Measurements from ENCODE around the gene ARPC1A.

Gene ARPC1A

DNA sequence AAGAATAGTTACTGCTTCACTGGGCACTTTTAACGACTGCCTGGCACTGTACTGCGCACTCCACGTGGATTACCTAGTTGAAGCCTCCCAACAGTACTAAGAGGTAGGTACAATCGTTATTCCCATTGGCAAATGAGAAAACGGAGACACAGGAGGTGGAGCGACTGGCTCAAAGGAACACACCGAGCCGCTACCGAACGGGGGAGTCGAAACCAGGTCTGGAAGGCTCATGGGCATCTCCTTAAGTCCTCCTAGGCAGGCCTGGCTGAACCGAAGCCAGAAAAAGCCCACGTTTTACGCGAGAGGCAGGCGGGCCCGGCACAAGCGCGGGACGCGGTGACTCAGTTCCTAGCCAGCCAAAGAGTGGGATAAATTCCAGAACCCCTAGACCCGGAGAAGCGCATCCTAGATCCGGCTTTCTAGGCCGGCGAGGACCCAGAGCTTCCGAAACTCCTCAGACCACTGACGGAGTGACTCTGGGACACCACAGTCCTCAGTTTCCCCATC is 82.2 kb downstream of the ARPC1A start:
- no peaks in the 10 kb centered on the region for H3K9me3 ChIP-seq (ENCODE audit: low read length)
- H3K4me3 ChIP-seq (ENCODE audit: low read depth, low read length, poor library complexity, severe bottlenecking) = peak overlapping the region; percentile 79
- no peaks in the 10 kb centered on the region for H4K20me1 ChIP-seq (ENCODE audit: insufficient read depth, low read length)
- H3K9me2 ChIP-seq (ENCODE audit: low read depth, low read length) = no peaks in the 10 kb centered on the region
- peaks cover 49% of the 10 kb centered on the region for H3K36me3 ChIP-seq (ENCODE audit: insufficient read depth, low read length)
- peak overlapping the region; percentile 39 for H3K27ac ChIP-seq (ENCODE audit: low read depth, low read length, poor library complexity, severe bottlenecking)
- peak overlapping the region; percentile 79 for H3K4me2 ChIP-seq (ENCODE audit: low read length)
- peaks cover 32% of the 10 kb centered on the region for H3K4me1 ChIP-seq (ENCODE audit: insufficient read depth, low read length, severe bottlenecking)
- H3K9ac ChIP-seq (ENCODE audit: low read length) = peak overlapping the region; percentile 86
- H2AFZ ChIP-seq (ENCODE audit: low read length) = no peak overlapping the region
- H3F3A ChIP-seq (ENCODE audit: insufficient read depth, low read length) = no peaks in the 10 kb centered on the region
- H3K79me2 ChIP-seq (ENCODE audit: insufficient read depth, low read length) = peaks cover 52% of the 10 kb centered on the region
- no peaks in the 10 kb centered on the region for H3K27me3 ChIP-seq (ENCODE audit: insufficient read depth, low read length)
- TF ChIP-seq EZH2 (IDR thresholded peaks at IDR 0.05; ENCODE audit: borderline replicate concordance, low read length) = no peak
- TF ChIP-seq, protein P1, sequence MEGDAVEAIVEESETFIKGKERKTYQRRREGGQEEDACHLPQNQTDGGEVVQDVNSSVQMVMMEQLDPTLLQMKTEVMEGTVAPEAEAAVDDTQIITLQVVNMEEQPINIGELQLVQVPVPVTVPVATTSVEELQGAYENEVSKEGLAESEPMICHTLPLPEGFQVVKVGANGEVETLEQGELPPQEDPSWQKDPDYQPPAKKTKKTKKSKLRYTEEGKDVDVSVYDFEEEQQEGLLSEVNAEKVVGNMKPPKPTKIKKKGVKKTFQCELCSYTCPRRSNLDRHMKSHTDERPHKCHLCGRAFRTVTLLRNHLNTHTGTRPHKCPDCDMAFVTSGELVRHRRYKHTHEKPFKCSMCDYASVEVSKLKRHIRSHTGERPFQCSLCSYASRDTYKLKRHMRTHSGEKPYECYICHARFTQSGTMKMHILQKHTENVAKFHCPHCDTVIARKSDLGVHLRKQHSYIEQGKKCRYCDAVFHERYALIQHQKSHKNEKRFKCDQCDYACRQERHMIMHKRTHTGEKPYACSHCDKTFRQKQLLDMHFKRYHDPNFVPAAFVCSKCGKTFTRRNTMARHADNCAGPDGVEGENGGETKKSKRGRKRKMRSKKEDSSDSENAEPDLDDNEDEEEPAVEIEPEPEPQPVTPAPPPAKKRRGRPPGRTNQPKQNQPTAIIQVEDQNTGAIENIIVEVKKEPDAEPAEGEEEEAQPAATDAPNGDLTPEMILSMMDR (IDR thresholded peaks at IDR 0.05; ENCODE audit: low read length) = no peak

DNA sequence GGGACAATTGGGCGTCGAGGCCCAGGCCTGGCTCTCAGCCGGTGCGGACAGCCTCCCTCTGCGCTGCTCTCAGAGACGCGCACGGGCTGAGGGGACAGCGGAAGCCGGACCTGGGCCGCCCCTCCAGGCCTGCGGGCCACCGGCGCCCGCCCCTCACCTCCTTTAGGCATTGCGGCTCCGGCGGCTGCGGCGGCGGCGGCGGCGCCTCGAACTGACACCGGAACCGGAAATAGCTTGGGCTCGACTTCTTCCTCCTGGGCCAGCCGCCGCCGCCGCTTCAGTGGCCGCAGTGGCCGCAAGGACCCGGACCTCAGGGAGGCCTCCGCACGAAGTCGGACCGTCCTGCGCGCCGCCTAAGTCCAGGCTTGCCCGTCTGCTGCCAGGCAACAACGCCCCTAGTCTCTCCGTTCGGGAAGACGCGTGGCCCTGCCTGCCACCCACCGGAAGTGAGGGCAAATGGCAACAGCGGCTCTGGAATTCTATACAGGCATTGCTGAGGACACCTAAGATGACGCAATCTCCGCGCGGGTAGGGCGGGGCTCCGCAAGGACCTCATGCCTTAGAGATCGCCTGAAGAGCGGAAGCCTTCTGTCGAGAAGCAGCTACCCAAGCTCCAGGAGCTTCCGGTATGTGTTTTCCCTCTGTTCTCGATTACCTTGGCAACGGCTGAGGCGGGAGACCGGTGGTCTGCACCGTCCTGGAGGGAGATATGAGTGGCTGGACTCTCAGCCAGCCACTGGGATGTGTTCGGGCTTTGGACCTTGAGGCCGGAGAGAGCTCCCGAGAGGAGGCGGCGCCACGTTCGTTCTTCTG is 82.9 kb downstream of the ARPC1A start, which contains the start of the genes BUD31 and PDAP1:
TSS of gene BUD31 (plus strand) at position 591 of the 813 bp plus-strand sequence. CDS start 2,124 bp downstream, outside the sequence.
TSS of gene PDAP1 (minus strand) at position 219 of the 813 bp plus-strand sequence. CDS start at position 170, 49 bp downstream.
- Histone ChIP-seq H4K20me1 (ENCODE audit: insufficient read depth, low read length) (no peaks in the 10 kb centered on the region), H3K9me2 (ENCODE audit: low read depth, low read length) (no peaks in the 10 kb centered on the region), H3K4me3 (ENCODE audit: low read depth, low read length, poor library complexity, severe bottlenecking) (peak within 1 kb of the TSS; percentile 79), H3K27ac (ENCODE audit: low read depth, low read length, poor library complexity, severe bottlenecking) (peak within 1 kb of the TSS; percentile 71), H3K27me3 (ENCODE audit: insufficient read depth, low read length) (no peaks in the 10 kb centered on the region), H3F3A (ENCODE audit: insufficient read depth, low read length) (no peaks in the 10 kb centered on the region), H3K9ac (ENCODE audit: low read length) (peak within 1 kb of the TSS; percentile 86), H3K4me1 (ENCODE audit: insufficient read depth, low read length, severe bottlenecking) (peaks cover 32% of the 10 kb centered on the region), H3K4me2 (ENCODE audit: low read length) (peak within 1 kb of the TSS; percentile 79), H3K9me3 (ENCODE audit: low read length) (no peaks in the 10 kb centered on the region), H3K36me3 (ENCODE audit: insufficient read depth, low read length) (peaks cover 49% of the 10 kb centered on the region), H3K79me2 (ENCODE audit: insufficient read depth, low read length) (peaks cover 52% of the 10 kb centered on the region), H2AFZ (ENCODE audit: low read length) (no peak within 1 kb of the TSS)
- no peak for TF ChIP-seq EZH2 (IDR thresholded peaks at IDR 0.05; ENCODE audit: borderline replicate concordance, low read length)
- TF ChIP-seq, protein P1 (IDR thresholded peaks at IDR 0.05; ENCODE audit: low read length) = no peak

DNA sequence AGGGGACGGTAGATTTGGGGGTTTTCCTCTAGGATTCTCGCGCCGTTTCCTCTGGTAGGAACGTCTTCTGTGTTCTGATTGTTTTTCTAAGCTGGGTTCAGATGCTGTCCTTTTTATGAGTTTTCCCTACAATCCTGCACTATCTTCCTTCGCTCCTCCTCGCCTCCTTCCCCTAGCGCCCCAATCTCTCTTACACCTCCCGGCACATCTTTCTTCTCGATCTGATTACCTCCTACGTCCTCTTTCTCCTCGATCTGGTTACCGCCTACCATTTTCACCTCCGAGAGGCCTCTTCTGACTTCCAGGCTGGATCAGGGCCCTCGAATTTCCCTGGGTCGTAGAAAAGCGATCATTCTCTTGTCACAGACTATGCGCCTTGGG is 83.5 kb downstream of the ARPC1A start:
- peak overlapping the region; percentile 79 for H3K4me3 ChIP-seq (ENCODE audit: low read depth, low read length, poor library complexity, severe bottlenecking)
- H4K20me1 ChIP-seq (ENCODE audit: insufficient read depth, low read length) = no peaks in the 10 kb centered on the region
- no peaks in the 10 kb centered on the region for H3F3A ChIP-seq (ENCODE audit: insufficient read depth, low read length)
- H3K4me1 ChIP-seq (ENCODE audit: insufficient read depth, low read length, severe bottlenecking) = peaks cover 32% of the 10 kb centered on the region
- H3K36me3 ChIP-seq (ENCODE audit: insufficient read depth, low read length) = peaks cover 46% of the 10 kb centered on the region
- TF ChIP-seq, protein P1 (IDR thresholded peaks at IDR 0.05; ENCODE audit: low read length) = no peak
- TF ChIP-seq EZH2 (IDR thresholded peaks at IDR 0.05; ENCODE audit: borderline replicate concordance, low read length) = no peak
- peak overlapping the region; percentile 71 for H3K27ac ChIP-seq (ENCODE audit: low read depth, low read length, poor library complexity, severe bottlenecking)
- peak overlapping the region; percentile 86 for H3K9ac ChIP-seq (ENCODE audit: low read length)
- H3K9me2 ChIP-seq (ENCODE audit: low read depth, low read length) = no peaks in the 10 kb centered on the region
- peaks cover 52% of the 10 kb centered on the region for H3K79me2 ChIP-seq (ENCODE audit: insufficient read depth, low read length)
- no peaks in the 10 kb centered on the region for H3K27me3 ChIP-seq (ENCODE audit: insufficient read depth, low read length)
- no peak overlapping the region for H2AFZ ChIP-seq (ENCODE audit: low read length)
- peak overlapping the region; percentile 79 for H3K4me2 ChIP-seq (ENCODE audit: low read length)
- H3K9me3 ChIP-seq (ENCODE audit: low read length) = no peaks in the 10 kb centered on the region

Data from OCI-LY1 (cell line).